ENCODE measurements around the gene KEAP1.

The KEAP1 gene

DNA sequence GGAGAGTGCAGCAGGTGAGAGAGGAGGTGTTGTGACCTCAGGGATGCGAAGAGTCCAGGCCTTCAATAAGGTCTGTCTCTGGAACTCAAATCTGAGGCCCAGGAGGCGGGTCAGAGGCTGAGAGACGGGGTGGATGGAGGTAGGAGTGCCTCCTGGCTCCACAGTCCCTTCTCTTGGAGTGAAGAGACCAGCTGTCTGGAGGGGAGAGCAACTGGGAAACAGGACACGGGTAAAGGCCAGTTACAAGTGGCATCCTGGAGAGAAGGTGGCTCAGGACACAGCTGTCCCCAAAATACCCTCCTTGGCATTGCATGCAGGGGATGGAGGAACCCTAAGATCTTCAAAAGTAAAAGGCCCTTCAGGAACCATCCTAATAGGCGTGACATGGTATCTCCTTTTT is 63.6 kb downstream of the KEAP1 start:
- DNase-seq, result no peak
